ENCODE results near the gene TCHH. TPM values are rescaled to one million over a fixed set of nuclear protein-coding genes. Genes with fewer than 3 reads are reported as not detected.
A peak's percentile ranks its signal among the peaks of the same experiment; 100 is the strongest.

TCHH gene
- total RNA-seq, 1 donor from 2014 or later, result not detected

DNA sequence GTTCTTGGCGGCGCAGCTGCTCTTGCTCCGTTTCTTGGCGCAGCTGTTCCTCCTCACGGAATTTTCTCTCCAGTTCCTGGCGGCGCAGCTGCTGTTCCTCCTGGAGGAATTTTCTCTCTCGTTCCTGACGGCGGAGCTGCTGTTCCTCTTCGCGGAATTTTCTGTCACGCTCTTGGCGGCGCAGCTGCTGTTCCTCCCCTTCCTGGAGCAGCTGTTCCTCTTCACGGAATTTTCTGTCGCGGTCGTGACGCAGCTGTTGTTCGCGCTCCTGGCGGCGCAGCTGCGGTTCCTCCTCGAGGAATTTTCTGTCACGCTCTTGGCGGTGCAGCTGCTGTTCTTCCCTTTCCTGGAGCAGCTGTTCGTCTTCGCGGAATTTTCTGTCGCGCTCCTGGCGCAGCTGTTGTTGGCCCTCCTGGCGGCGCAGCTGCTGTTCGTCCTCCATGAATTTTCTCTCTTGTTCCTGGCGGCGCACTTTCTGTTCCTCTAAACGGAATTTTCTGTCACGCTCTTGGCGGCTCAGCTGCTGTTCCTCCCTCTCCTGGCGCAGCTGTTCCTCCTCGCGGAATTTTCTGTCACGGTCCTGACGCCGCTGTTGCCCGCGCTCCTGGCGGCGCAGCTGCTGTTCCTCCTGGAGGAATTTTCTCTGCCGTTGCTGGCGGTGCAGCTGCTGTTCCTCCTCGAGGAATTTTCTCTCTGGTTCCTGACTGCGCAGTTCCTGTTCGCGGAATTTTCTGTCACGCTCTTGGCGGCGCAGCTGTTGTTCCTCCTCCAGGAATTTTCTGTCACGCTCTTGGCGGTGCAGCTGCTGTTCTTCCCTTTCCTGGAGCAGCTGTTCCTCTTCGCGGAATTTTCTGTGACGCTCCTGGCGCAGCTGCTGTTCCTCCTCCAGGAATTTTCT is 7.0 kb downstream of the TCHH start:
- intact Hi-C loops (cut with DNase I), result no loop called here
- H3K9me3 ChIP-seq, result no peaks in the 10 kb centered on the region
- no peak overlapping the region for H3K27ac ChIP-seq
- no peak for DNase-seq (ENCODE audit: low spot score in 2 of 2)
- H3K27me3 ChIP-seq, result peaks cover 16% of the 10 kb centered on the region
- no peak for TF ChIP-seq CTCF (IDR thresholded peaks at IDR 0.05)
- H3K36me3 ChIP-seq, result no peaks in the 10 kb centered on the region
- H3K4me3 ChIP-seq, result peak overlapping the region; percentile 10 to 63
- peaks cover 17% of the 10 kb centered on the region in 2 donors for H3K4me1 ChIP-seq

DNA sequence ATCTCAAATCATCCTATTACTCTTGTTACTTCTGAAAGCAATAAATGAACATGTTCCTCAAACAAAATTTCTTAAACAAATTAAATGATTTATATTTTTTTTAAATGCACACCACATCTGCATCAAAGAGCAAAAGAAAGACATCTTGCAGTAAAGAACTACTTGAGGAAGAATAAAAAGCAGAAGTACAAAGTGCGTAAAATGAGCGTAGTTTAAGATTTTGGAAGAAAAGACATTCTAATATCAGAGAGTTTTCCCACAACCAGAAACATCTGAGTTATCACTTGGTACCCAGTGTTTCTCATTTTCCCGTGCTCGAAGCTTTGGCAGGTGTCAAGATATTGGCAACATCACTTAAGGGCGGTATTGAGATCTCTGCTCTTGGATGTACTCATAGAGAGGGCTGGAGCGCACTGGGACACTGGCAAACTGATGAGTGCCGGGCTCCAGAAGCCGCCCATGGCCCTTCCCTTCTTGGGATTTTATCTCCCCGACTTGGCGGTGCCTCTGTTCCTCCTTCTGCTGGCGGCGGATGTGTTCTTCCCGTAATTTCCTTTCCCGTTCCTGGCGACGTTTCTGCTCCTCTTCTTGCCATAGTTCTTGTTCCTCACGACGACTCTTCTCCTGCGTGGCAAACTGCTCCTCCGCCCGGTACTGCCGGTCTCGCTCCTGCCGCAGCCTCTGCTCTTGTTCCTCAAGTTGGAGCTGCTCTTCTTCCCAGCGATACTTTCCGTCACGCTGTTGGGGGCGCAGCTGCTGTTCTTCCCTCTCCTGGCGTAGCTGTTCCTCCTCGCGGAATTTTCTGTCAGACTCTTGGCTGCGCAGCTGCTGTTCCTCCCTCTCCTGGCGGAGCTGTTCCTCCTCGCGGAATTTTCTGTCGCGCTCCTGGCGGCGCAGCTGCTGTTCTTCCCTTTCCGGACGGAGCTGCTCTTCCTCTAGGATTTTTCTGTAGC is 7.9 kb downstream of the TCHH start:
- Histone ChIP-seq H3K36me3 (no peaks in the 10 kb centered on the region), H3K27ac (no peak overlapping the region), H3K4me1 (peaks cover 12 to 15% of the 10 kb centered on the region in 2 donors), H3K27me3 (peaks cover 16% of the 10 kb centered on the region), H3K4me3 (peak overlapping the region in 1 of 2 donors; percentile 63), H3K9me3 (no peaks in the 10 kb centered on the region)
- TF ChIP-seq CTCF (IDR thresholded peaks at IDR 0.05), result no peak
- intact Hi-C loops (cut with DNase I), result no loop called here
- no peak for DNase-seq (ENCODE audit: low spot score in 2 of 2)

- H3K9me3 ChIP-seq, result no peaks in the 10 kb centered on the region
- no peaks in the 10 kb centered on the region for H3K36me3 ChIP-seq
- no peak overlapping the region for H3K4me3 ChIP-seq
- no peak for TF ChIP-seq CTCF (IDR thresholded peaks at IDR 0.05)
- DNase-seq (ENCODE audit: low spot score in 2 of 2), result no peak
- no peak overlapping the region for H3K27ac ChIP-seq
- H3K27me3 ChIP-seq, result peaks cover 16% of the 10 kb centered on the region
- intact Hi-C loops (cut with DNase I), result no loop called here
- peaks cover 0 to 3% of the 10 kb centered on the region in 2 donors for H3K4me1 ChIP-seq
Measured at GRCh38 chr1:152104854-152105253, 10.4 kb downstream of the TCHH start.

GRCh38 chr1:152096931-152097330 is 18.3 kb downstream of the TCHH start:
- Histone ChIP-seq H3K27ac (no peak overlapping the region), H3K4me1 (no peaks in the 10 kb centered on the region), H3K27me3 (no peaks in the 10 kb centered on the region), H3K9me3 (peaks cover 0 to 10% of the 10 kb centered on the region in 2 donors), H3K36me3 (no peaks in the 10 kb centered on the region), H3K4me3 (no peak overlapping the region)
- DNase-seq (ENCODE audit: low spot score in 2 of 2), result no peak
- intact Hi-C loops (cut with DNase I), result no loop called here
- TF ChIP-seq CTCF (IDR thresholded peaks at IDR 0.05), result no peak

GRCh38 chr1:152089014-152089674 is 26.1 kb downstream of the TCHH start, which contains the start of gene TCHHL1:
Gene TCHHL1, minus strand, starts transcription at chr1:152089064. Its CDS starts 921 bp downstream, at chr1:152088143.
- Histone ChIP-seq H3K36me3 (no peaks in the 10 kb centered on the region), H3K27me3 (no peaks in the 10 kb centered on the region), H3K27ac (no peak within 1 kb of the TSS), H3K9me3 (peaks cover 0 to 12% of the 10 kb centered on the region in 2 donors), H3K4me3 (no peak within 1 kb of the TSS), H3K4me1 (no peaks in the 10 kb centered on the region)
- TF ChIP-seq CTCF (IDR thresholded peaks at IDR 0.05), result no peak
- DNase-seq (ENCODE audit: low spot score in 2 of 2), result no peak
- intact Hi-C loops (cut with DNase I), result no loop called here

Measured in ascending aorta (tissue), 2 donors.